Cardiac muscle cell (in vitro differentiated cells and primary cell): ENCODE data around the gene C6orf89. TPM values are rescaled to one million over a fixed set of nuclear protein-coding genes. Genes with fewer than 3 reads are reported as not detected.

Source experiments
- DNase-seq, 2 donors: peaks; one replicate each; pipeline versions ENCODE4 v3.0.0 to v3.0.0-alpha.2; 2010 to 2017; ENCODE audit warnings: low read depth in 1 of 2, low spot score in 1 of 2
- H3K27ac ChIP-seq: fragments of 200-600 bp; sonication (generic); 2 replicates; pipeline ENCODE4 v1.5.1; 2016
- H3K27me3 ChIP-seq: fragments of 200-600 bp; sonication (generic); 2 replicates; pipeline ENCODE4 v1.6.0; 2016; ENCODE audit warnings: control low read depth
- H3K36me3 ChIP-seq: fragments of 200-600 bp; sonication (generic); 2 replicates; pipeline ENCODE4 v1.5.1; 2016; ENCODE audit warnings: control low read depth
- H3K4me1 ChIP-seq: fragments of 200-600 bp; sonication (generic); 2 replicates; pipeline ENCODE4 v1.8.1; 2017; ENCODE audit warnings: low read depth, mild to moderate bottlenecking, mixed run types
- H3K4me3 ChIP-seq: fragments of 200-600 bp; sonication (generic); 2 replicates; pipeline ENCODE4 v1.5.1; 2016; ENCODE audit warnings: mild to moderate bottlenecking
- H3K9me3 ChIP-seq: fragments of 200-600 bp; sonication (generic); 2 replicates; pipeline ENCODE4 v1.5.1; 2017; ENCODE audit warnings: low read depth, mild to moderate bottlenecking, control low read depth
- CTCF ChIP-seq: IDR thresholded peaks from 2 replicates; pipeline ENCODE4 v1.5.1; 2012; ENCODE audit warnings: low read depth, mild to moderate bottlenecking, low read length
- polyA plus RNA-seq: library from polyadenylated mRNA; unstranded; fragments of >200 nt; fragmentation: Nextera tagmentation; extraction: Ambion mirVana; gene quantifications from 2 replicates; pipeline ENCODE4 v1.2.1, GENCODE V29; 2016
- total RNA-seq: library from RNA; depleted of rRNA; stranded (reverse); fragments of >200 nt; gene quantifications from 2 replicates; pipeline ENCODE4 v1.2.3, GENCODE V29; 2016

The C6orf89 gene
- total and polyA plus RNA-seq, 2 experiments from 2014 or later = 27.6 to 28.6 TPM

- no peak overlapping the region for H3K4me3 ChIP-seq
- no peak overlapping the region for H3K27ac ChIP-seq
- DNase-seq = peak in 1 of 2 donors; percentile 71
- H3K9me3 ChIP-seq = no peaks in the 10 kb centered on the region
- no peaks in the 10 kb centered on the region for H3K27me3 ChIP-seq
- H3K36me3 ChIP-seq = peaks cover 7% of the 10 kb centered on the region
- H3K4me1 ChIP-seq = peaks cover 10% of the 10 kb centered on the region
- no peak for TF ChIP-seq CTCF
These were observed 34.8 kb downstream of the C6orf89 start for GRCh38 chr6:36920546-36920945.

- H3K27ac ChIP-seq = no peak overlapping the region
- DNase-seq = no peak
- no peaks in the 10 kb centered on the region for H3K9me3 ChIP-seq
- no peaks in the 10 kb centered on the region for H3K27me3 ChIP-seq
- H3K4me3 ChIP-seq = no peak overlapping the region
- no peak for TF ChIP-seq CTCF
- H3K4me1 ChIP-seq = peaks cover 15% of the 10 kb centered on the region
- H3K36me3 ChIP-seq = no peaks in the 10 kb centered on the region
These were observed 38.4 kb downstream of the C6orf89 start for GRCh38 chr6:36924131-36924530.

GRCh38 chr6:36924778-36925374 lies 39.1 kb downstream of the C6orf89 start:
- TF ChIP-seq CTCF = no peak
- Histone ChIP-seq H3K4me3 (no peak overlapping the region), H3K4me1 (peaks cover 12% of the 10 kb centered on the region), H3K36me3 (no peaks in the 10 kb centered on the region), H3K27ac (no peak overlapping the region), H3K9me3 (no peaks in the 10 kb centered on the region), H3K27me3 (no peaks in the 10 kb centered on the region)
- no peak for DNase-seq

DNA sequence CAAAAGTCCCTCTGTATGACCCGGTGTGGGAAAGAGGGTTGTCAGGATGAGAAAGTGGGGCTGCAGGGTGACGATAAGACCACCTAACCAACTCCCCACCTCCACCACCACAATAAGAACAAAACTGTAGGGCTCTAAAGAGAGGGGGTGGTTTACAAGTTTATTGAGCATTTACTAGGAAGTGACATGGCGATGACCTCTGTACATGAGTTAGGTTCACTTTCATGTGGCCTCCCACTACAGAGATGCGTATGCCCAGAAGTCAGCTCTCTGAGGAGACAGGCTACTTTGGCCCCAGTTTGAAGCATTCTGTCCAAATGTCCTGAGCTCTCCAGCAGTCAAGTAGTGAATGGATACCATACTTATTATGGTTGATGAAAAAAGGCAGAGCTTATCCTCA lies 40.1 kb downstream of the C6orf89 start:
- Histone ChIP-seq H3K36me3 (no peaks in the 10 kb centered on the region), H3K9me3 (no peaks in the 10 kb centered on the region), H3K27me3 (no peaks in the 10 kb centered on the region), H3K4me1 (peaks cover 12% of the 10 kb centered on the region), H3K4me3 (no peak overlapping the region), H3K27ac (no peak overlapping the region)
- DNase-seq = no peak
- no peak for TF ChIP-seq CTCF

DNA sequence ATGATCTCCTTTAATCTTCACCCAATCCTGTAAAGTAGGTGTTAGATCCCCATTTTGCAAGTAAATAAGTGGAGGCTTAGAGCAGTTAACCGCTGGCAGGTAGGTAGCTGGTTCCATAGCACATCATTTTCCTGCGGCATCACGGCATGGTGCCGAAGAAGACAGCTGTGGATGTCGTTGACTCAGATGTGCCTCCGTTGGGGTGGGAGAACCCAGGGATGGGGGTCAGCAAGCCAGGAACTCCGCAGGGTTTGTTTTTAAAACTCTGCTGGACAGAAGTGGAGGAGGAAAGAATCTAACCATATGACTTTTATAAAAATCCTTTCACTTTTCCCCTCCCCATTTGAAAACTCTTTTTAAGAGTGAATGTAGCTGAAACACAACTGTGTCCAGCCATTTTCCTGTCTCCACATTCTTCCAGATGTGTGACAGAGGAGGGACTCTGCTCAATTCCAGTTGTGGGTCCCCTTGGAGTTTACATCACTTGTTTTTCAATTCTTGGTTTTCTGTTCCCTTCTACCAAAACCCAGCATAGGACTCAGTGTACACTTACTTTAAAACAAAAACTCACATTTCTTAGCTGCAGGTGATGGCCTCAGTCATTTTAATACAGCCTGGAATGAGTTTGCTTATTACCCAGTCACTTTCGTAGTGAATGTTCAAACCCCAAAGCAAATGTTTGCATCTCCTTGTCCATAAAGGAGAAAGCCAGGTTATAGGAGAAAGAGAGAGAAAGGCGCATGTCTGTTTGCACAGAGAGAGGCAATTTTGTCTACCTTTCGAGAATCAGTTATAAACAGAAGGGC lies 41.2 kb downstream of the C6orf89 start:
- Histone ChIP-seq H3K27ac (peak overlapping the region; percentile 27), H3K4me3 (no peak overlapping the region), H3K9me3 (no peaks in the 10 kb centered on the region), H3K27me3 (no peaks in the 10 kb centered on the region), H3K36me3 (no peaks in the 10 kb centered on the region), H3K4me1 (peaks cover 12% of the 10 kb centered on the region)
- TF ChIP-seq CTCF = no peak
- DNase-seq = no peak
